ENCODE measurements around the gene ATF2. TPM values are rescaled to one million over a fixed set of nuclear protein-coding genes. Genes with fewer than 3 reads are reported as not detected.

Gene ATF2
- total and polyA plus RNA-seq, 7 donors = 13.2 to 59.6 (median 46.0) TPM

DNA sequence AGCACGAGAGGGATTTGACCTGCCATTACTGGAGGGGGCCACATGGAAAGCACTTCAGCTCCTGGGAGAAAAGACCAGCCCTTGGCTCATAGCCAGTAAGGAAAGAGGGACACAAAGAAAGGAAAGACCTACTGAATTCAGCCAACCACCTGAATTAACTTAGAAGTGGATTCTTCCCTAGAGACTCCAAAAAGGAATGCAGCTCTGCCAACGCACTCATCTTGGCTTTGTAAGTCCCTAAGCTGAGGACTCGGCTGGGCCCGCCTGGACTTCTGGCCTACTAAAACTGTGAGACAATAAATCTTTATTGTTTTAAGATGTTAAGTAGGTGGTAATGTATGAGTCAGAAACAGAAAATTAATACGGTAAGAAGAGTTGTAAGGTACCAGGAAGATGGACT is 11.5 kb downstream of the ATF2 start:
- H3K36me3 ChIP-seq = no peaks in the 10 kb centered on the region
- no peaks in the 10 kb centered on the region for H3K27me3 ChIP-seq
- no peak overlapping the region for H3K4me3 ChIP-seq
- H3K4me1 ChIP-seq = peaks cover 0 to 40% (median 28%) of the 10 kb centered on the region in 4 donors
- 23 to 55% methylated on average over 5 of the region's 5 CpGs for WGBS, 2 donors
- H3K27ac ChIP-seq = no peak overlapping the region
- no peak for DNase-seq
- intact Hi-C loops (cut with DNase I) = no loop called here
- no peak for TF ChIP-seq EP300 (IDR thresholded peaks at IDR 0.05)
- no peak for TF ChIP-seq POLR2A (IDR thresholded peaks at IDR 0.05)
- no peak for TF ChIP-seq POLR2AphosphoS5 (IDR thresholded peaks at IDR 0.05)
- no peak for TF ChIP-seq CTCF (IDR thresholded peaks at IDR 0.05)
- H3K9me3 ChIP-seq = no peaks in the 10 kb centered on the region

DNA sequence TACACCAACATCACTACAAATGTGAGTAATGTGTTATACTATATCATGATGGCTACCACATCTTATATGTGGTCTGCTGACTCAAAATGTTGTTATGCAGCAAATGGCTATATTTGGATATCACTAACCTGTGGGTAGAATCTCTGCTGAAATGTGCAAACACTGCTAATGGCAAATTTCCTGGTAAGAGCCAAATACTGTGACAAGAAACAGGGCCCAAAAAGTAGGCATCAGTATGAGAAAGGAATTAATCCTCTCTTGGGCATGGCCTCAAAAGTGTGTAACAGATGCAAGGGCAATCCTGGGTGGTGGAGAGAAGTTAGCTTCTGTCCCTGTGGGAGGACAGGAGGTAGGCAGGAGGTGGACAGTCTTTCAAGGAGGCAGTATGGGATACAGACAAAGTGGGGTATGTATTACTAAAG is 13.3 kb downstream of the ATF2 start:
- Histone ChIP-seq H3K4me3 (no peak overlapping the region), H3K9me3 (no peaks in the 10 kb centered on the region), H3K27ac (no peak overlapping the region), H3K36me3 (no peaks in the 10 kb centered on the region), H3K4me1 (peaks cover 0 to 45% (median 25%) of the 10 kb centered on the region in 4 donors), H3K27me3 (no peaks in the 10 kb centered on the region)
- intact Hi-C loops (cut with DNase I) = no loop called here
- TF ChIP-seq EP300 (IDR thresholded peaks at IDR 0.05) (no peak), POLR2A (IDR thresholded peaks at IDR 0.05) (no peak), POLR2AphosphoS5 (IDR thresholded peaks at IDR 0.05) (no peak), CTCF (IDR thresholded peaks at IDR 0.05) (no peak)
- no peak for DNase-seq

DNA sequence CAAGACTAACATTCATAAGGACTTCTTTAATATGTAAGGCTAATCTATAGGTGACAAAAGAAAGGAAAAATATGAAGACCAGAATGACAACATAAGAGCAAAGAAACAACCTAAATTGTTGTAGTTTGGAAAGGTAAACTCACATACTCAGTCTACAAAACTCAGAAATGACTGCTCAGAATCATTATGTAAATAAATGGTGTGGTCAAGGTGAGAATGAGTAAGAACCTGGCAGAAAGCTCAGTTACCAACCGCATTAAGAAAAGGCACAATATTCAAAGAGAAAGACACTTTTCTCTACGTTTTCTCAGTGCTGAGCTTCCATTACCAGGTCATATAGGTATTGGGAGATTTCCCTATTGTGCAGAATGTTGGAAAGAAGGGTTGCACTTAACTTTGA is 15.8 kb downstream of the ATF2 start:
- H3K4me3 ChIP-seq = no peak overlapping the region
- H3K27me3 ChIP-seq = no peaks in the 10 kb centered on the region
- intact Hi-C loops (cut with DNase I) = no loop called here
- no peaks in the 10 kb centered on the region for H3K36me3 ChIP-seq
- H3K9me3 ChIP-seq = no peaks in the 10 kb centered on the region
- H3K4me1 ChIP-seq = peaks cover 0 to 56% (median 32%) of the 10 kb centered on the region in 4 donors
- no peak overlapping the region for H3K27ac ChIP-seq
- TF ChIP-seq EP300 (IDR thresholded peaks at IDR 0.05) = no peak
- no peak for TF ChIP-seq POLR2A (IDR thresholded peaks at IDR 0.05)
- no peak for TF ChIP-seq CTCF (IDR thresholded peaks at IDR 0.05)
- no peak for TF ChIP-seq POLR2AphosphoS5 (IDR thresholded peaks at IDR 0.05)
- 73 to 87% methylated on average over 2 of the region's 2 CpGs for WGBS, 2 donors
- no peak for DNase-seq

- intact Hi-C loops (cut with DNase I) = no loop called here
- H3K4me1 ChIP-seq = peaks cover 0 to 58% (median 36%) of the 10 kb centered on the region in 4 donors
- H3K27ac ChIP-seq = no peak overlapping the region
- no peaks in the 10 kb centered on the region for H3K9me3 ChIP-seq
- TF ChIP-seq POLR2AphosphoS5 (IDR thresholded peaks at IDR 0.05) (no peak), CTCF (IDR thresholded peaks at IDR 0.05) (no peak), EP300 (IDR thresholded peaks at IDR 0.05) (no peak), POLR2A (IDR thresholded peaks at IDR 0.05) (no peak)
- H3K4me3 ChIP-seq = no peak overlapping the region
- 79 to 90% methylated on average over 1 of the region's 1 CpG for WGBS, 2 donors
- no peaks in the 10 kb centered on the region for H3K36me3 ChIP-seq
- H3K27me3 ChIP-seq = no peaks in the 10 kb centered on the region
- no peak for DNase-seq
These were observed 16.2 kb downstream of the ATF2 start for GRCh38 chr2:175151791-175152190.

GRCh38 chr2:175147186-175147585 is 20.8 kb downstream of the ATF2 start:
- H3K27me3 ChIP-seq = no peaks in the 10 kb centered on the region
- TF ChIP-seq POLR2A (IDR thresholded peaks at IDR 0.05) = no peak
- no peak for TF ChIP-seq EP300 (IDR thresholded peaks at IDR 0.05)
- no peak for TF ChIP-seq POLR2AphosphoS5 (IDR thresholded peaks at IDR 0.05)
- TF ChIP-seq CTCF (IDR thresholded peaks at IDR 0.05) = no peak
- intact Hi-C loops (cut with DNase I) = no loop called here
- H3K4me1 ChIP-seq = peaks cover 0 to 30% (median 25%) of the 10 kb centered on the region in 4 donors
- WGBS, 2 donors = 82 to 86% methylated on average over 4 of the region's 4 CpGs
- H3K4me3 ChIP-seq = no peak overlapping the region
- no peaks in the 10 kb centered on the region for H3K9me3 ChIP-seq
- no peak for DNase-seq
- H3K27ac ChIP-seq = no peak overlapping the region
- no peaks in the 10 kb centered on the region for H3K36me3 ChIP-seq

Data from sigmoid colon (tissue), 7 donors.